Left ventricle myocardium inferior (tissue), 1 donor: ENCODE results near the gene CHRM4. TPM values are rescaled to one million over a fixed set of nuclear protein-coding genes. Genes with fewer than 3 reads are reported as not detected.
A peak's percentile ranks its signal among the peaks of the same experiment; 100 is the strongest.

Source experiments
- DNase-seq: peaks from one replicate; pipeline ENCODE4 v3.0.0-alpha.2; 2020
- H3K27ac ChIP-seq: fragments of 200-600 bp; replicated peaks from 2 replicates; pipeline ENCODE4 v1.8.0; 2021
- H3K27me3 ChIP-seq: fragments of 200-600 bp; 2 replicates; pipeline ENCODE4 v1.8.0; 2021; ENCODE audit warnings: low read depth
- H3K36me3 ChIP-seq: fragments of 200-600 bp; 2 replicates; pipeline ENCODE4 v1.8.0; 2021
- H3K4me1 ChIP-seq: fragments of 200-600 bp; 2 replicates; pipeline ENCODE4 v1.8.0; 2021
- H3K4me3 ChIP-seq: fragments of 200-600 bp; 2 replicates; pipeline ENCODE4 v1.8.0; 2021; ENCODE audit warnings: mild to moderate bottlenecking, moderate library complexity
- H3K9me3 ChIP-seq: fragments of 200-600 bp; replicated peaks from 2 replicates; pipeline ENCODE4 v1.8.0; 2021
- intact Hi-C: fragments of 100-400 bp; cut with micrococcal nuclease; formaldehyde crosslinking; loops from one replicate; pipeline ENCODE4 v1.11.0; 2022
- total RNA-seq: library from RNA; stranded (reverse); fragmentation: NEBNext Ultra II Directional; extraction: Animal tissue kit (Norgen Biotek cat#: 25700); gene quantifications from one replicate; pipeline ENCODE4 v1.2.1, GENCODE V29; 2021
- TF ChIP-seq, protein P1 (sequence below): fragments of 200-600 bp; IDR thresholded peaks from 2 replicates; pipeline ENCODE4 v1.8.0; 2021; ENCODE audit warnings: antibody characterized with exemption, mild to moderate bottlenecking, borderline replicate concordance
- donor health status: DM: no; HTN: yes; CAD: no; lungs with severe emphysema.

The CHRM4 gene
- total RNA-seq, 1 donor from 2014 or later, result not detected

DNA sequence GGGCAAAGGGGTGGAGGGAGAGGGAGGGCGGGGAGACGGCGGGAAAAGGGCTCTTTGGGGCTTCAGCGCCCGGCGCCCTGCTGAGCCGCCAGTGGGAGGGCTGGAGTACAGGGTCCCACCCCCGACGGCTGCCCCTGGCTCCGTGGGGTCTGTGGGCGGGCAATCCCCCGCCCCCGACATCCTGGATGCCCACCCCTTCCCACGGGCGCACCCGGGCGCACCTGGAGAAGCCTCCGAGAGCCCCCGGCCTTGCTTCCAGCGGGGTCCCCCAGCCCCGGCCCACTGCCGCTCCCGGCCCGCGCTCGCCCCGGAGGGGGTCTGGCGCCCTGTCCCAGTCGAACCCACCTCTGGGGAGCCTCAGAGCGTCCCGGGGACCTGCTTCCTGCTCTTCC is 394 bp downstream of the CHRM4 start:
- DNase-seq, result no peak
- no peaks in the 10 kb centered on the region for H3K9me3 ChIP-seq
- no peak overlapping the region for H3K27ac ChIP-seq
- peaks cover 63% of the 10 kb centered on the region for H3K27me3 ChIP-seq
- H3K4me3 ChIP-seq, result peak overlapping the region; percentile 63
- TF ChIP-seq, protein P1, sequence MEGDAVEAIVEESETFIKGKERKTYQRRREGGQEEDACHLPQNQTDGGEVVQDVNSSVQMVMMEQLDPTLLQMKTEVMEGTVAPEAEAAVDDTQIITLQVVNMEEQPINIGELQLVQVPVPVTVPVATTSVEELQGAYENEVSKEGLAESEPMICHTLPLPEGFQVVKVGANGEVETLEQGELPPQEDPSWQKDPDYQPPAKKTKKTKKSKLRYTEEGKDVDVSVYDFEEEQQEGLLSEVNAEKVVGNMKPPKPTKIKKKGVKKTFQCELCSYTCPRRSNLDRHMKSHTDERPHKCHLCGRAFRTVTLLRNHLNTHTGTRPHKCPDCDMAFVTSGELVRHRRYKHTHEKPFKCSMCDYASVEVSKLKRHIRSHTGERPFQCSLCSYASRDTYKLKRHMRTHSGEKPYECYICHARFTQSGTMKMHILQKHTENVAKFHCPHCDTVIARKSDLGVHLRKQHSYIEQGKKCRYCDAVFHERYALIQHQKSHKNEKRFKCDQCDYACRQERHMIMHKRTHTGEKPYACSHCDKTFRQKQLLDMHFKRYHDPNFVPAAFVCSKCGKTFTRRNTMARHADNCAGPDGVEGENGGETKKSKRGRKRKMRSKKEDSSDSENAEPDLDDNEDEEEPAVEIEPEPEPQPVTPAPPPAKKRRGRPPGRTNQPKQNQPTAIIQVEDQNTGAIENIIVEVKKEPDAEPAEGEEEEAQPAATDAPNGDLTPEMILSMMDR, result no peak
- peaks cover 6% of the 10 kb centered on the region for H3K36me3 ChIP-seq
- H3K4me1 ChIP-seq, result peaks cover 44% of the 10 kb centered on the region
- intact Hi-C loops, result no loop called here

DNA sequence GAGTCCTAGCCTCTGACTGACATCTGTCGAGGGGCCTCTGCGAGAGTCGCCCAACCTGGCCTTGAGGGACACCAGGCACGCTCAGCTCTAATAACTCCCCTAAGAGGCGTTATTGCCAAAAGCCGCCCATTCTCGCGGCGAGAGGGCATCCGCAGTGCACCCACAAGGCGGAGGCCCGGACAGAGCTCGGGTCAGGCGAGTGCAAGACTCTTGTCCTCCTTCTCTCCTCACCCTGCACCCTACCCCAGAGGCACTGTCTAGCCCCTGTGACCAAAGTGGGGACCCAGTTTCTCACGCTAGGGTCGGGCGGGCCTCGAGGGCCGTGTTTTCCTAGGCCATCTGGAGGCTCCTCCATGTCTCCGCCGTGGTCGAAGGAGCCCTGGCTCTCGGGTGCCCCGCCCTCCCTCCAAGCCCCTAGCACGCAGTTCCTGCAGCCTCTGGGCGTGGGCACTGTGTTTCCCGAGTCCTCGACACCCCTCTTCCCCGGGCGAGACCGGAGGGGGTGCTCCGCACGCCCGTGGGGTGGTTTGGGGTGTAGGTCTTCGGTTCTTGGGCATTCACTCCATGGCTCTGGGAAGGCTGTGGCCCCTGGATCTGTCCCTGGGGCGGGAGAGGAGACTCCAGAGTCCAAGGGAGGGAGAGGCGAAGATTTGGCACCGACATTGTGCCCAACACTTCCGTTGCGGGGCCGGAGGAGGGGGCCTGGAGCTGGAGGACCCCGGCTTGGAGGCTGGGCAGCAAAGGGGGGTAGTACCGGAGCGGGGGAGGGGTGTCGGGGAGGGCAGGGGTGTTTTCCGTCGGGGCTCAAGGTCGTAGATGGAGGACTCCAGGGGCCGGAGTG is 1.0 kb downstream of the CHRM4 start:
- Histone ChIP-seq H3K4me1 (peaks cover 44% of the 10 kb centered on the region), H3K4me3 (peak overlapping the region; percentile 63), H3K27ac (no peak overlapping the region), H3K27me3 (peaks cover 69% of the 10 kb centered on the region), H3K9me3 (no peaks in the 10 kb centered on the region), H3K36me3 (no peaks in the 10 kb centered on the region)
- no peak for DNase-seq
- intact Hi-C loops, result no loop called here
- TF ChIP-seq, protein P1, result no peak

DNA sequence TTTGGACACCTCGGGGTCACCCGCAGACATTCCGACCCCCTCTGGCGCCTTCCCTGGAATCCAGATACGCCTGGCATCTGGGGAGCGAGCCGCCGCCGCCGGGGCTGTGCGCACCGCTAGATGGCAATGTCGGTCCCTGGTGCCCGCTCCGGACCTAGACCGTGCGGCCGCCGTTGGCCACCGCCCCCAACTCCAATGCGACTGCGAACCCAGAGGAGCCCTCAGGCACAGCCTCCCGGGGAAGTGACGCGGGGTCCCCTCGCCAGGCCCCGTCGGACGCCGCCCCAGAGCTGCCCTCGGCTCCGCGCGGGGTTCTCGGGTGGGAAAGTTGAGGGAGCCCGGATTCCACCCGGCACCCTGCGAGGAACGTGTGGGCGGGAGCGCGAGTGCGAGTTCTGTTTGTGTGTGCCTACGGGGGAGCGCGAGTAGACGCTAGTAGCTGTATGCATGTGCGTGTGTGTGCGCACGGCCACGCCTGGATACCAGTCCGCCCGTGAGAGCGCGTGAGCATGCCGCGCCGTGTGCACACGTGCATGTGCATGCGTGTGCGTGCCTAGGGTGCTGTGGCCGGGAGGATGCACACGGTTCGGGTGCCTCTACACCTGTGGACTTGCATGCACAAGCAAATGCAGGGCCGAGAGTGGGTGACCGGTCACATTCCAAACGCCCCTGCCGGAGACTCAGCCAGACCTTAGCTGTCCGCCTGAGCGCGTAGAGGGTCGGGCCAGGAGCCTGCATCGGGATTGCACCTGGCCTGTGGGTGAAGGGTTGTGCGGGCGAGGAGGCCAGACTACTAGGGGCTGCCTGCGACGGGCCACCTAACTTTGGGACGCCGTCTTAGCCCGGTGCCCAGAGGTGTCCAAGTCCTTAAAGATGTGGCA is 1.9 kb downstream of the CHRM4 start:
- TF ChIP-seq, protein P1, result peak; percentile 93
- no peaks in the 10 kb centered on the region for H3K9me3 ChIP-seq
- H3K4me1 ChIP-seq, result peaks cover 44% of the 10 kb centered on the region
- H3K4me3 ChIP-seq, result peak overlapping the region; percentile 63
- H3K27ac ChIP-seq, result no peak overlapping the region
- H3K27me3 ChIP-seq, result peaks cover 74% of the 10 kb centered on the region
- intact Hi-C loops, result loop anchor here (5.0 kb wide), 1 partner anchor 148 kb away; no protein-coding TSS in a partner anchor
- H3K36me3 ChIP-seq, result no peaks in the 10 kb centered on the region
- peak; percentile 67 for DNase-seq

DNA sequence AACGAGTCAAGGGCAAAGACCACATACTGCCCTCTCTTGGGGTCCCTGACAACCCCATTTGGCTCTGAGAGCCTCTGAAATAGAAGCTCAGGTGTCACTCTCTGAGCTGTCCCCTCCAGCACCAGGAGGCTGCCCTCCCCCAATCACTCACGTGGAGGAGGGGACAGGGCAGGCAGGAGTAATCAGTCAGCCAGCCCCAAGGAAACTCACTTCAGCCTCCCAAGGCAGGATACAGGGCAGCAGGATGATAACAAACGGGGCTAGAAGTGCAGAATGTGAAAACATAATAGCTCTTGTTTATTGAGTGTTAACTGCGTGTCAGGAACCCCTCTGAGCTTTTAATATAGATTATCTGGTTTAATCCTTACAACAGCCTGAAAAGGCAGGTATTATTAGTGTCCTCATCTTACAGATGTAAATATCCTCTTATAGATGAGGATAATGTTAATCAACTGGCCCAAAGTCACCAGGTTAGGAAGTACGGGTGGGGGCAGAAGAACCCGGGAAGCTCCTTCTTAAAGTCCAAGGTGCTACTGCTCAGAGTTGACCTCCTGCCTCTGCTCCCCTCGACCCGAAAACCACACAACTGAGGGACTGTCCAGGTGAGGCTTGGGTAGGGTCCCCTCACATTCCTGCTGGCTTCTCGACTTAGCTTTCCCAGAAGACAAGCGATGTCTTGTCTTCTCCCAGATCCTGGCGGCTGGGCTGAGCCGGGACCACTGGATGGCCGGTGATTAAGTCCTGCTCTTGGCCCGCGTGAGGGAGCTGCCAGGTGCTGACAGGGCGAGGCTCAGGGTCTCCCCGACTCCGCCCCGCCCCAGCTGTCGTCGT is 2.7 kb downstream of the CHRM4 start:
- Histone ChIP-seq H3K4me3 (peak overlapping the region; percentile 63), H3K27me3 (peaks cover 74% of the 10 kb centered on the region)
- DNase-seq, result no peak

More for the DNA sequence above, 2.7 kb downstream of the CHRM4 start:
- intact Hi-C loops, result loop anchor here (5.0 kb wide), 1 partner anchor 148 kb away; no protein-coding TSS in a partner anchor
- no peak overlapping the region for H3K27ac ChIP-seq
- TF ChIP-seq, protein P1, result no peak
- H3K4me1 ChIP-seq, result peaks cover 44% of the 10 kb centered on the region
- no peaks in the 10 kb centered on the region for H3K9me3 ChIP-seq
- no peaks in the 10 kb centered on the region for H3K36me3 ChIP-seq
